GM12878 (cell line): ENCODE results near the gene ATIC. TPM values are rescaled to one million over a fixed set of nuclear protein-coding genes. Genes with fewer than 3 reads are reported as not detected.

Experiments used
- ATAC-seq: fragments of 200-7000 bp; cut with Tn5 transposase; 3 replicates; pipeline ENCODE4 v1.9.1; 2020; ENCODE audit warnings: mild to moderate bottlenecking, moderate library complexity
- BruUV-seq: library from RNA; stranded (reverse); fragments of 400-500 nt; replicated peaks from 2 replicates; lab custom pipeline; 2021; lab: Mats Ljungman, UMichigan
- CTCF ChIA-PET: fragments of 300-600 bp; sonication (Branson Sonifier 250); formaldehyde crosslinking; extraction: SDS; loops from one replicate; lab custom pipeline; 2021; ENCODE audit warnings: inconsistent platforms; lab: Yijun Ruan, JAX
- POLR2A ChIA-PET: fragments of 350-600 bp; formaldehyde crosslinking; extraction: SDS; loops from one replicate; lab custom pipeline; 2021; ENCODE audit warnings: inconsistent platforms; lab: Charles Lee
- RAD21 ChIA-PET: fragments of 300-600 bp; sonication (Branson Sonifier 250); formaldehyde crosslinking; loops from one replicate; lab custom pipeline; 2023; ENCODE audit warnings: antibody characterized with exemption; ENCODE audit not compliant: unreplicated experiment; lab: Charles Lee
- SMC1A ChIA-PET: fragments of 300-600 bp; sonication (Branson Sonifier 250); formaldehyde crosslinking; loops from one replicate; lab custom pipeline; 2023; ENCODE audit not compliant: unreplicated experiment, uncharacterized antibody; lab: Charles Lee
- DNase-seq: peaks from one replicate; pipeline ENCODE4 v3.0.0-alpha.2; 2011; ENCODE audit warnings: low read depth, low spot score
- FAIRE-seq: peaks from 3 replicates; lab custom pipeline; 2011; peaks lifted over from hg19 to GRCh38; lab: Jason Lieb, UNC
- H2AFZ ChIP-seq: 2 replicates; pipeline ENCODE4 v1.6.0; 2011; ENCODE audit warnings: low read depth, low read length, control low read depth; ENCODE audit not compliant: control insufficient read depth
- H3K27ac ChIP-seq: 2 replicates; pipeline ENCODE4 v1.5.1; 2011; ENCODE audit warnings: control low read depth; ENCODE audit not compliant: control insufficient read depth, insufficient read depth
- H3K27me3 ChIP-seq, 2 experiments: replicated peaks in 1 of 2; 2 replicates each; pipeline versions ENCODE4 v1.6.0 to v1.6.1; 2011; ENCODE audit warnings: low read length in 1 of 2; ENCODE audit not compliant: control insufficient read depth in 2 of 2, insufficient read depth in 2 of 2
- H3K36me3 ChIP-seq, 2 experiments: 2 replicates each; pipeline ENCODE4 v1.5.1; 2011; ENCODE audit warnings: low read length in 1 of 2; ENCODE audit not compliant: control insufficient read depth in 2 of 2, insufficient read depth in 2 of 2
- H3K4me1 ChIP-seq: 2 replicates; pipeline ENCODE4 v1.6.1; 2011; ENCODE audit warnings: mild to moderate bottlenecking, low read length, moderate library complexity, mixed read lengths; ENCODE audit not compliant: control insufficient read depth, insufficient read depth
- H3K4me2 ChIP-seq: 2 replicates; pipeline ENCODE4 v1.6.0; 2011; ENCODE audit warnings: control low read depth; ENCODE audit not compliant: control insufficient read depth, insufficient read depth
- H3K4me3 ChIP-seq: fragments of 200-600 bp; sonication (generic); 2 replicates; pipeline ENCODE4 v1.5.1; 2016
- H3K79me2 ChIP-seq: 2 replicates; pipeline ENCODE4 v1.6.0; 2011; ENCODE audit warnings: low read length; ENCODE audit not compliant: control insufficient read depth, insufficient read depth
- H3K9ac ChIP-seq: 2 replicates; pipeline ENCODE4 v1.8.0; 2011; ENCODE audit warnings: low read length, control low read depth, mixed read lengths; ENCODE audit not compliant: control insufficient read depth, insufficient read depth
- H3K9me3 ChIP-seq: replicated peaks from 3 replicates; pipeline ENCODE4 v1.5.1; 2011; ENCODE audit warnings: mild to moderate bottlenecking, low read length; ENCODE audit not compliant: control insufficient read depth, insufficient read depth
- H4K20me1 ChIP-seq: 2 replicates; pipeline ENCODE4 v1.6.0; 2011; ENCODE audit not compliant: control insufficient read depth, insufficient read depth
- ASH2L ChIP-seq: fragments of 300-600, 200-600 bp; sonication (generic); IDR thresholded peaks from 2 replicates; pipeline ENCODE4 v1.6.1; 2017; ENCODE audit warnings: low read depth, mild to moderate bottlenecking, borderline replicate concordance
- ETV6 ChIP-seq, 2 experiments: fragments of 450-650 bp in 1 of 2; IDR thresholded peaks in 1 of 2; conservative IDR thresholded peaks in 1 of 2; 2 replicates each; pipeline ENCODE4 v1.6.1; 2014; ENCODE audit warnings: antibody characterized with exemption in 1 of 2, borderline replicate concordance in 1 of 2, low read depth in 1 of 2, mild to moderate bottlenecking in 1 of 2, moderate library complexity in 1 of 2
- EZH2 ChIP-seq: IDR thresholded peaks from 2 replicates; pipeline ENCODE4 v1.6.1; 2012; ENCODE audit warnings: low read depth, mild to moderate bottlenecking, control low read depth, inconsistent platforms, low read length, borderline replicate concordance; ENCODE audit not compliant: control insufficient read depth
- FOXK2 ChIP-seq: fragments of 450-650 bp; IDR thresholded peaks from 2 replicates; pipeline ENCODE4 v1.6.1; 2017; ENCODE audit warnings: mild to moderate bottlenecking, moderate library complexity
- GATAD2B ChIP-seq: fragments of 450-650 bp; conservative IDR thresholded peaks from 2 replicates; pipeline ENCODE4 v1.6.1; 2017; ENCODE audit warnings: low read depth, mild to moderate bottlenecking, moderate library complexity
- MTA3 ChIP-seq: IDR thresholded peaks from 2 replicates; pipeline ENCODE4 v1.6.1; 2012; ENCODE audit warnings: low read length, inconsistent platforms, borderline replicate concordance
- NR2C1 ChIP-seq: fragments of 450-650 bp; IDR thresholded peaks from 2 replicates; pipeline ENCODE4 v1.6.1; 2017; ENCODE audit warnings: antibody characterized with exemption, mild to moderate bottlenecking, moderate library complexity
- NR2F1 ChIP-seq: fragments of 450-650 bp; conservative IDR thresholded peaks from 2 replicates; pipeline ENCODE4 v1.6.1; 2017; ENCODE audit warnings: mild to moderate bottlenecking
- PAX5 ChIP-seq: IDR thresholded peaks from 2 replicates; pipeline ENCODE4 v1.6.1; 2011; ENCODE audit warnings: low read depth, low read length, borderline replicate concordance
- SMAD1 ChIP-seq: fragments of 450-650 bp; IDR thresholded peaks from 2 replicates; pipeline ENCODE4 v1.6.1; 2018; ENCODE audit warnings: mild to moderate bottlenecking, low read depth; ENCODE audit not compliant: partially characterized antibody
- SMARCA5 ChIP-seq: fragments of 450-650 bp; IDR thresholded peaks from 2 replicates; pipeline ENCODE4 v1.6.1; 2017; ENCODE audit warnings: mild to moderate bottlenecking
- TCF12 ChIP-seq: IDR thresholded peaks from 2 replicates; pipeline ENCODE4 v1.6.1; 2011; ENCODE audit warnings: low read depth, mild to moderate bottlenecking, low read length
- YY1 ChIP-seq: IDR thresholded peaks from 2 replicates; pipeline ENCODE4 v1.6.1; 2011; ENCODE audit warnings: low read depth, mild to moderate bottlenecking, low read length
- WGBS: methylation state at CpG from one replicate; pipeline ENCODE4 v1.1.6; 2016; ENCODE audit warnings: low lambda C conversion rate; ENCODE audit not compliant: insufficient replicate concordance, insufficient coverage; ENCODE audit errors: missing lambda C conversion rate; 5-methylcytosine and 5-hydroxymethylcytosine counted together
- in situ Hi-C: fragments of 300-500 bp; cut with MboI; formaldehyde crosslinking; loops from 9 replicates; pipeline ENCODE4 v1.14.3; 2018; ENCODE audit warnings: mixed read lengths
- intact Hi-C: fragments of 100-400 bp; cut with micrococcal nuclease; formaldehyde crosslinking; loops from one replicate; pipeline ENCODE4 v1.14.2; 2022; ENCODE audit not compliant: unreplicated experiment
- polyA plus RNA-seq, 11 experiments: library from polyadenylated mRNA; depleted of rRNA in 4 of 11; unstranded in 6 of 11; stranded (reverse) in 5 of 11; fragments of >200 nt; fragmentation: Nextera tagmentation in 4 of 11; fragmentation: Illumina TruSeq in 1 of 11; extraction: Ambion mirVana in 4 of 11; extraction: Trizol in 1 of 11; gene quantifications; 1 replicate in 1 of 11; 2 replicates in 10 of 11; pipeline versions ENCODE4 v1.2.1 to v1.2.3, GENCODE V29; 2011 to 2016; ENCODE audit warnings: inconsistent platforms in 2 of 11, missing spikeins in 2 of 11, low read depth in 1 of 11
- total RNA-seq, 4 experiments: library from RNA; depleted of rRNA in 3 of 4; stranded (reverse); fragments of >200 nt in 3 of 4; fragmentation: Illumina TruSeq in 1 of 4; extraction: Trizol in 1 of 4; gene quantifications; 2 replicates each; pipeline versions ENCODE4 v1.2.1 to v1.2.3, GENCODE V29; 2013 to 2021
- TF ChIP-seq, protein P1 (sequence below): fragments of 450-650 bp; formaldehyde crosslinking; IDR thresholded peaks from 2 replicates; pipeline ENCODE4 v1.4.0; 2022; ENCODE audit warnings: mild to moderate bottlenecking, moderate library complexity
- TF ChIP-seq, protein P2 (sequence below): fragments of 450-650 bp; formaldehyde crosslinking; IDR thresholded peaks from 2 replicates; pipeline ENCODE4 v1.5.0; 2022; ENCODE audit warnings: mild to moderate bottlenecking, missing genetic modification characterization
- TF ChIP-seq, protein P3 (sequence below): fragments of 450-650 bp; IDR thresholded peaks from 2 replicates; pipeline ENCODE4 v1.6.1; 2017; ENCODE audit warnings: low read depth, mild to moderate bottlenecking, moderate library complexity

ATIC gene
- total and polyA plus RNA-seq, 10 of the 15 experiments (the other 5 are each of a cell fraction or from before 2014, with no cell fraction given): 45.1 to 518 (median 306) TPM

DNA sequence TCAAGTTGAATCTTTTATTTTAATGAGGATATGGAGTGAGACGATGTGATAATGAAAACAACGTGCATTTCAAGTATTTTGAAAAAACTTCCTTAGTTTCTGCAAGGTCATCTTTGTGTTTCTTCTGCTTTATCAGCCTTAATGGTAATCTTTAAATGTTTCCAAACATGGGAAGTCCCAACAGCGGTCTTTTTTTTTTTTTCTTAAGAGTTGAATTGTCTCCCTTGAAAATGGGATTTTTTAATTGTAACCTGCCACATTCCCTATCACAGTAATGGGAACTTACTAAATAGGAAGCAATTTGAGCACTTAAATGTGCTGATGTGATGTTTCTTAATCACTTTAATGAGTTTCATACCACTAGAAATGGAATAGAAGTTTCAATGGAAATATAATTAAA, 45.8 kb downstream of the ATIC start:
- POLR2A ChIA-PET: no interaction called here
- RAD21 ChIA-PET: no interaction called here
- no peak overlapping the region for H2AFZ ChIP-seq
- TF ChIP-seq MTA3 (no peak), SMAD1 (no peak), GATAD2B (no peak), FOXK2 (no peak), NR2C1 (no peak), PAX5 (no peak), ASH2L (no peak), ETV6 (conservative IDR thresholded peaks at IDR 0.05 in 1 of 2, IDR thresholded peaks at IDR 0.05 in 1 of 2; ENCODE audit: borderline replicate concordance in 1 of 2, low read depth in 1 of 2) (no peak), EZH2 (no peak), YY1 (no peak), SMARCA5 (no peak), TCF12 (no peak), NR2F1 (no peak)
- TF ChIP-seq, protein P1, sequence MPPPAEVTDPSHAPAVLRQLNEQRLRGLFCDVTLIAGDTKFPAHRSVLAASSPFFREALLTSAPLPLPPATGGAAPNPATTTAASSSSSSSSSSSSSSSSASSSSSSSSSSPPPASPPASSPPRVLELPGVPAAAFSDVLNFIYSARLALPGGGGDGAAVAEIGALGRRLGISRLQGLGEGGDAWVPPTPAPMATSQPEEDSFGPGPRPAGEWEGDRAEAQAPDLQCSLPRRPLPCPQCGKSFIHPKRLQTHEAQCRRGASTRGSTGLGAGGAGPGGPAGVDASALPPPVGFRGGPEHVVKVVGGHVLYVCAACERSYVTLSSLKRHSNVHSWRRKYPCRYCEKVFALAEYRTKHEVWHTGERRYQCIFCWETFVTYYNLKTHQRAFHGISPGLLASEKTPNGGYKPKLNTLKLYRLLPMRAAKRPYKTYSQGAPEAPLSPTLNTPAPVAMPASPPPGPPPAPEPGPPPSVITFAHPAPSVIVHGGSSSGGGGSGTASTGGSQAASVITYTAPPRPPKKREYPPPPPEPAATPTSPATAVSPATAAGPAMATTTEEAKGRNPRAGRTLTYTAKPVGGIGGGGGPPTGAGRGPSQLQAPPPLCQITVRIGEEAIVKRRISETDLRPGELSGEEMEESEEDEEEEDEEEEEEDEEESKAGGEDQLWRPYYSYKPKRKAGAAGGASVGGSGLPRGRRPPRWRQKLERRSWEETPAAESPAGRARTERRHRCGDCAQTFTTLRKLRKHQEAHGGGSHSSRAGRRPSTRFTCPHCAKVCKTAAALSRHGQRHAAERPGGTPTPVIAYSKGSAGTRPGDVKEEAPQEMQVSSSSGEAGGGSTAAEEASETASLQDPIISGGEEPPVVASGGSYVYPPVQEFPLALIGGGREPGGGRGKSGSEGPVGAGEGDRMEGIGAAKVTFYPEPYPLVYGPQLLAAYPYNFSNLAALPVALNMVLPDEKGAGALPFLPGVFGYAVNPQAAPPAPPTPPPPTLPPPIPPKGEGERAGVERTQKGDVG (CRISPR knock-in tag): no peak
- TF ChIP-seq, protein P2, sequence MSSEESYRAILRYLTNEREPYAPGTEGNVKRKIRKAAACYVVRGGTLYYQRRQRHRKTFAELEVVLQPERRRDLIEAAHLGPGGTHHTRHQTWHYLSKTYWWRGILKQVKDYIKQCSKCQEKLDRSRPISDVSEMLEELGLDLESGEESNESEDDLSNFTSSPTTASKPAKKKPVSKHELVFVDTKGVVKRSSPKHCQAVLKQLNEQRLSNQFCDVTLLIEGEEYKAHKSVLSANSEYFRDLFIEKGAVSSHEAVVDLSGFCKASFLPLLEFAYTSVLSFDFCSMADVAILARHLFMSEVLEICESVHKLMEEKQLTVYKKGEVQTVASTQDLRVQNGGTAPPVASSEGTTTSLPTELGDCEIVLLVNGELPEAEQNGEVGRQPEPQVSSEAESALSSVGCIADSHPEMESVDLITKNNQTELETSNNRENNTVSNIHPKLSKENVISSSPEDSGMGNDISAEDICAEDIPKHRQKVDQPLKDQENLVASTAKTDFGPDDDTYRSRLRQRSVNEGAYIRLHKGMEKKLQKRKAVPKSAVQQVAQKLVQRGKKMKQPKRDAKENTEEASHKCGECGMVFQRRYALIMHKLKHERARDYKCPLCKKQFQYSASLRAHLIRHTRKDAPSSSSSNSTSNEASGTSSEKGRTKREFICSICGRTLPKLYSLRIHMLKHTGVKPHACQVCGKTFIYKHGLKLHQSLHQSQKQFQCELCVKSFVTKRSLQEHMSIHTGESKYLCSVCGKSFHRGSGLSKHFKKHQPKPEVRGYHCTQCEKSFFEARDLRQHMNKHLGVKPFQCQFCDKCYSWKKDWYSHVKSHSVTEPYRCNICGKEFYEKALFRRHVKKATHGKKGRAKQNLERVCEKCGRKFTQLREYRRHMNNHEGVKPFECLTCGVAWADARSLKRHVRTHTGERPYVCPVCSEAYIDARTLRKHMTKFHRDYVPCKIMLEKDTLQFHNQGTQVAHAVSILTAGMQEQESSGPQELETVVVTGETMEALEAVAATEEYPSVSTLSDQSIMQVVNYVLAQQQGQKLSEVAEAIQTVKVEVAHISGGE (CRISPR knock-in tag): no peak
- TF ChIP-seq, protein P3, sequence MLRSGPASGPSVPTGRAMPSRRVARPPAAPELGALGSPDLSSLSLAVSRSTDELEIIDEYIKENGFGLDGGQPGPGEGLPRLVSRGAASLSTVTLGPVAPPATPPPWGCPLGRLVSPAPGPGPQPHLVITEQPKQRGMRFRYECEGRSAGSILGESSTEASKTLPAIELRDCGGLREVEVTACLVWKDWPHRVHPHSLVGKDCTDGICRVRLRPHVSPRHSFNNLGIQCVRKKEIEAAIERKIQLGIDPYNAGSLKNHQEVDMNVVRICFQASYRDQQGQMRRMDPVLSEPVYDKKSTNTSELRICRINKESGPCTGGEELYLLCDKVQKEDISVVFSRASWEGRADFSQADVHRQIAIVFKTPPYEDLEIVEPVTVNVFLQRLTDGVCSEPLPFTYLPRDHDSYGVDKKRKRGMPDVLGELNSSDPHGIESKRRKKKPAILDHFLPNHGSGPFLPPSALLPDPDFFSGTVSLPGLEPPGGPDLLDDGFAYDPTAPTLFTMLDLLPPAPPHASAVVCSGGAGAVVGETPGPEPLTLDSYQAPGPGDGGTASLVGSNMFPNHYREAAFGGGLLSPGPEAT: no peak

More for the DNA sequence above, 45.8 kb downstream of the ATIC start:
- Histone ChIP-seq H3K4me1 (0 out of 2 replicates have a peak, but pooled peaks cover 2% of the 10 kb centered on the region), H3K27me3 (no peaks in the 10 kb centered on the region), H3K4me3 (no peak overlapping the region), H3K9me3 (no peaks in the 10 kb centered on the region), H3K79me2 (no peaks in the 10 kb centered on the region), H4K20me1 (no peaks in the 10 kb centered on the region), H3K9ac (no peak overlapping the region), H3K4me2 (no peak overlapping the region), H3K27ac (no peak overlapping the region), H3K36me3 (peaks cover 0 to 4% of the 10 kb centered on the region in 2 experiments; a peak in 3 of 4 replicates)
- in situ Hi-C loops (no loop called here), intact Hi-C loops (no loop called here)
- ATAC-seq (no peak), FAIRE-seq (no peak), DNase-seq (no peak)
- SMC1A ChIA-PET: no interaction called here
- WGBS: 98% methylated on average over 3 of the region's 3 CpGs
- CTCF ChIA-PET: interaction anchor here (0.7 kb wide), 1 partner anchor 398 kb away, joined by 3 read pairs; no protein-coding TSS in a partner anchor
- no TSS peak for BruUV-seq
